Keratinocyte (primary cell): ENCODE data around the gene RNF13. TPM values are rescaled to one million over a fixed set of nuclear protein-coding genes. Genes with fewer than 3 reads are reported as not detected.

Experiments used
- DNase-seq: peaks from one replicate; pipeline ENCODE4 v3.0.0-alpha.2; 2011; ENCODE audit warnings: low read depth, missing footprints, low spot score
- FAIRE-seq: peaks from 2 replicates; lab custom pipeline; 2011; peaks lifted over from hg19 to GRCh38; lab: Jason Lieb, UNC
- H2AFZ ChIP-seq: 2 replicates; pipeline ENCODE4 v1.6.0; 2012; ENCODE audit warnings: low read length, control low read depth, inconsistent platforms; ENCODE audit not compliant: control insufficient read depth
- H3K27ac ChIP-seq: 2 replicates; pipeline ENCODE4 v1.5.1; 2011; ENCODE audit warnings: low read length; ENCODE audit not compliant: control insufficient read depth, insufficient read depth
- H3K27me3 ChIP-seq: 3 replicates; pipeline ENCODE4 v1.6.0; 2011; ENCODE audit warnings: low read length; ENCODE audit not compliant: control insufficient read depth, insufficient read depth; ENCODE audit errors: extremely low read depth
- H3K36me3 ChIP-seq, 2 experiments: 2 replicates in 1 of 2; 3 replicates in 1 of 2; pipeline ENCODE4 v1.5.1; 2011; ENCODE audit warnings: low read length in 2 of 2, mild to moderate bottlenecking in 1 of 2; ENCODE audit not compliant: control insufficient read depth in 2 of 2, insufficient read depth in 2 of 2; ENCODE audit errors: extremely low read depth in 1 of 2
- H3K4me1 ChIP-seq: 3 replicates; pipeline ENCODE4 v1.5.1; 2011; ENCODE audit warnings: low read length; ENCODE audit not compliant: control insufficient read depth, insufficient read depth; ENCODE audit errors: extremely low read depth
- H3K4me2 ChIP-seq: 3 replicates; pipeline ENCODE4 v1.6.0; 2011; ENCODE audit warnings: low read depth, low read length; ENCODE audit not compliant: control insufficient read depth, insufficient read depth; ENCODE audit errors: extremely low read depth
- H3K4me3 ChIP-seq, 3 experiments: fragments of 200-600 bp in 1 of 3; sonication (generic) in 1 of 3; 2 replicates in 2 of 3; 3 replicates in 1 of 3; pipeline ENCODE4 v1.5.1; 2011 to 2016; ENCODE audit warnings: low read length in 3 of 3, mild to moderate bottlenecking in 3 of 3, control low read depth in 2 of 3, inconsistent platforms in 1 of 3, low read depth in 1 of 3, mixed read lengths in 1 of 3, mixed run types in 1 of 3, moderate library complexity in 1 of 3; ENCODE audit not compliant: control insufficient read depth in 2 of 3, insufficient read depth in 2 of 3; ENCODE audit errors: extremely low read depth in 1 of 3
- H3K79me2 ChIP-seq: 2 replicates; pipeline ENCODE4 v1.6.0; 2012; ENCODE audit warnings: low read length; ENCODE audit not compliant: control insufficient read depth, insufficient read depth
- H3K9ac ChIP-seq: 3 replicates; pipeline ENCODE4 v1.6.0; 2011; ENCODE audit warnings: low read length; ENCODE audit not compliant: control insufficient read depth, insufficient read depth; ENCODE audit errors: extremely low read depth
- H3K9me1 ChIP-seq: 3 replicates; pipeline ENCODE4 v1.6.0; 2011; ENCODE audit warnings: low read length; ENCODE audit not compliant: control insufficient read depth, insufficient read depth; ENCODE audit errors: extremely low read depth
- H3K9me3 ChIP-seq: 2 replicates; pipeline ENCODE4 v1.5.1; 2012; ENCODE audit warnings: low read depth, low read length; ENCODE audit not compliant: control insufficient read depth
- H4K20me1 ChIP-seq: 3 replicates; pipeline ENCODE4 v1.6.0; 2011; ENCODE audit warnings: low read length; ENCODE audit not compliant: control insufficient read depth, insufficient read depth; ENCODE audit errors: extremely low read depth
- EZH2 ChIP-seq: IDR thresholded peaks from one replicate; pipeline ENCODE4 v1.6.1; 2012; ENCODE audit warnings: inconsistent platforms, mild to moderate bottlenecking, low read length, moderate library complexity
- dilution Hi-C: fragments of 300-500 bp; cut with MboI; formaldehyde crosslinking; loops from one replicate; pipeline ENCODE4 v1.7.0; 2020; ENCODE audit warnings: low sequenced_read_pairs; ENCODE audit not compliant: extremely low pct_ligation_motif_present
- polyA plus RNA-seq, 5 experiments: library from polyadenylated mRNA; depleted of rRNA in 3 of 5; stranded (reverse) in 3 of 5; stranded (forward) in 1 of 5; unstranded in 1 of 5; fragments of >200 nt; gene quantifications; 1 replicate in 1 of 5; 2 replicates in 3 of 5; 3 replicates in 1 of 5; pipeline versions ENCODE4 v1.2.1 to v1.2.3, GENCODE V29; 2011 to 2012; ENCODE audit warnings: missing spikeins in 2 of 5, low read depth in 1 of 5, low replicate concordance in 1 of 5
- TF ChIP-seq, protein P1 (sequence below), 3 experiments: IDR thresholded peaks in 1 of 3; conservative IDR thresholded peaks in 1 of 3; optimal IDR thresholded peaks in 1 of 3; 2 replicates in 2 of 3; 3 replicates in 1 of 3; pipeline versions ENCODE3 to v1.5.1; 2011; ENCODE audit warnings: low read length in 3 of 3, mild to moderate bottlenecking in 3 of 3, moderate library complexity in 2 of 3, control low read depth in 1 of 3, inconsistent platforms in 1 of 3; ENCODE audit not compliant: insufficient read depth in 2 of 3; ENCODE audit errors: extremely low read depth in 1 of 3

Gene RNF13
- polyA plus RNA-seq, 1 donor (not counting 4 experiments of a cell fraction or from before 2014, with no cell fraction given): 57.4 TPM

DNA sequence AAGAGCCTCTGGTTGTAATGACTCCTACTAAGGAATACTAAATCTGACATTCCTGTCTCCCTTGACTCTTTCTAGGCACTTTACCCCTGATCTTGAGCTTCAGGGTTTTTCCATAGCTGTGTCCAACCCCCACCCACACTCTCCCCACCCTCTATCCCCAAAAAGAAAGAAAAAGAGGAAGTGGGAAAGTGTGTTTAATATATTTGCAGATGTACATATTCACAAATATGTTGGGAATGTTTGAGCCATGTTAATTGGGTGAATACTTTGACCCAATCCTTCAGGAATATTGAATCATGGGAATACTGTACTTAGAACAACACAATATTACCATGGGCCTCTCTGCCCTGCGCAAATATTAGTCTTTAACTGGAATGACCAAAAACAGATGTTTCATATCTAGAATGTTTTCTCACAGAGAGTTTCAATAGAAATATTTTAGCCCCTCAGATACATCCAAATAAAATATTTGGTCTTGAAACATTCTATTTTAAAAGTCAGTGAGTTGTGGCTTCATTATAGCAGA lies 177.5 kb downstream of the RNF13 start:
- DNase-seq: no peak
- H2AFZ ChIP-seq: no peak overlapping the region
- no peak for TF ChIP-seq EZH2
- TF ChIP-seq, protein P1, sequence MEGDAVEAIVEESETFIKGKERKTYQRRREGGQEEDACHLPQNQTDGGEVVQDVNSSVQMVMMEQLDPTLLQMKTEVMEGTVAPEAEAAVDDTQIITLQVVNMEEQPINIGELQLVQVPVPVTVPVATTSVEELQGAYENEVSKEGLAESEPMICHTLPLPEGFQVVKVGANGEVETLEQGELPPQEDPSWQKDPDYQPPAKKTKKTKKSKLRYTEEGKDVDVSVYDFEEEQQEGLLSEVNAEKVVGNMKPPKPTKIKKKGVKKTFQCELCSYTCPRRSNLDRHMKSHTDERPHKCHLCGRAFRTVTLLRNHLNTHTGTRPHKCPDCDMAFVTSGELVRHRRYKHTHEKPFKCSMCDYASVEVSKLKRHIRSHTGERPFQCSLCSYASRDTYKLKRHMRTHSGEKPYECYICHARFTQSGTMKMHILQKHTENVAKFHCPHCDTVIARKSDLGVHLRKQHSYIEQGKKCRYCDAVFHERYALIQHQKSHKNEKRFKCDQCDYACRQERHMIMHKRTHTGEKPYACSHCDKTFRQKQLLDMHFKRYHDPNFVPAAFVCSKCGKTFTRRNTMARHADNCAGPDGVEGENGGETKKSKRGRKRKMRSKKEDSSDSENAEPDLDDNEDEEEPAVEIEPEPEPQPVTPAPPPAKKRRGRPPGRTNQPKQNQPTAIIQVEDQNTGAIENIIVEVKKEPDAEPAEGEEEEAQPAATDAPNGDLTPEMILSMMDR (optimal IDR thresholded peaks at IDR 0.05 in 1 of 3, IDR thresholded peaks at IDR 0.05 in 1 of 3, conservative IDR thresholded peaks at IDR 0.05 in 1 of 3; ENCODE audit: extremely low read depth in 1 of 3, insufficient read depth in 2 of 3, low read length in 3 of 3): no peak
- dilution Hi-C loops: no loop called here
- no peak for FAIRE-seq
- H3K4me1 ChIP-seq: no peaks in the 10 kb centered on the region
- no peak overlapping the region for H3K27ac ChIP-seq
- H3K9me1 ChIP-seq: no peaks in the 10 kb centered on the region
- no peaks in the 10 kb centered on the region for H3K27me3 ChIP-seq
- H3K36me3 ChIP-seq: no peaks in the 10 kb centered on the region
- no peaks in the 10 kb centered on the region for H4K20me1 ChIP-seq
- H3K4me3 ChIP-seq: no peak overlapping the region
- no peak overlapping the region for H3K9ac ChIP-seq
- no peak overlapping the region for H3K4me2 ChIP-seq
- H3K9me3 ChIP-seq: no peaks in the 10 kb centered on the region
- no peaks in the 10 kb centered on the region for H3K79me2 ChIP-seq

DNA sequence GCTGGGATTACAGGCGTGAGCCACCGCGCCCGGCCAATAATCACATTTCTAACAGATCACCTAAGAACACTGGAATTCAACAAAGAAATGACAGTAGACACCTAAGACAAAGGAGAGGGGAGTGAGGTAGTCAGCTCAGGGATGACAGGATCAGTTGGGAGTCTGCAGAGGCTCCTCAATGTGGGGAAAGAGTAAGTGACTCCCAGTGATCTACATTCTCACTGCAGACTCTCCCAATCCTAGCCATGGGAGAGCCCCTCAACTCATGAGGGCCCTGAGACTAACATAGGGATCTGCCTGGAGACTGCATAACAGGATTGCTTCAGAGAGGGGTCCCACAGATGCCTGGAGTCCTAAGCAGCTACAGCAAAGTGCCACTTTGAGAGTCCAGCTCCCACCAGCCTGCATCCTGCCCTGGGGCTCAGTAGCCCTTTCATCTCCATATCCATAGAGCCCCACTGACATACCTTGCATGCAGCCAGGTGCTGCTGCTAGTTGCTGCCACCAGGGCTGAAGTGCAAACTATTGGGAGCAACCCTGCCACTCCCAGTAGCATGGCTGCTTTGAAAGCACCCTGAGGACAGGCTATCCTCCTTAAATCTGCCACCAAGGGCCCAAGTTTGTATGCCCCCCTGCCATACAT lies 179.5 kb downstream of the RNF13 start:
- DNase-seq (no peak), FAIRE-seq (no peak)
- H3K9me1 ChIP-seq: no peaks in the 10 kb centered on the region
- no peaks in the 10 kb centered on the region for H3K9me3 ChIP-seq
- dilution Hi-C loops: no loop called here
- H4K20me1 ChIP-seq: no peaks in the 10 kb centered on the region
- no peak overlapping the region for H2AFZ ChIP-seq
- H3K4me3 ChIP-seq: no peak overlapping the region
- TF ChIP-seq EZH2: no peak
- TF ChIP-seq, protein P1 (optimal IDR thresholded peaks at IDR 0.05 in 1 of 3, IDR thresholded peaks at IDR 0.05 in 1 of 3, conservative IDR thresholded peaks at IDR 0.05 in 1 of 3; ENCODE audit: extremely low read depth in 1 of 3, insufficient read depth in 2 of 3, low read length in 3 of 3): no peak
- H3K27ac ChIP-seq: no peak overlapping the region
- H3K9ac ChIP-seq: no peak overlapping the region
- H3K27me3 ChIP-seq: no peaks in the 10 kb centered on the region
- no peaks in the 10 kb centered on the region for H3K36me3 ChIP-seq
- H3K79me2 ChIP-seq: no peaks in the 10 kb centered on the region
- no peaks in the 10 kb centered on the region for H3K4me1 ChIP-seq
- H3K4me2 ChIP-seq: no peak overlapping the region
